AG04449 (cell line): Measurements from ENCODE around the gene VAC14.

Experiments used
- CTCF ChIA-PET: fragments of 350-600 bp; formaldehyde crosslinking; extraction: SDS; loops from one replicate; lab custom pipeline; 2021; ENCODE audit warnings: antibody characterized with exemption; lab: Yijun Ruan, JAX
- POLR2A ChIA-PET: fragments of 400-600, 350-600 bp; formaldehyde crosslinking; extraction: SDS; loops from one replicate; lab custom pipeline; 2020; ENCODE audit warnings: antibody characterized with exemption, inconsistent platforms; lab: Yijun Ruan, JAX
- DNase-seq: peaks from one replicate; pipeline ENCODE4 v3.0.0-alpha.2; 2010; ENCODE audit warnings: low read depth, low spot score
- H3K4me3 ChIP-seq: 2 replicates; pipeline ENCODE4 v1.5.1; 2011; ENCODE audit warnings: low read depth, mild to moderate bottlenecking, control low read depth, low read length
- TF ChIP-seq, protein P1 (sequence below): IDR thresholded peaks from one replicate; pipeline ENCODE4 v1.5.1; 2011; ENCODE audit warnings: mild to moderate bottlenecking, moderate library complexity, low read length, control low read depth, inconsistent platforms; ENCODE audit not compliant: insufficient read depth; ENCODE audit errors: missing control alignments

Gene VAC14

DNA sequence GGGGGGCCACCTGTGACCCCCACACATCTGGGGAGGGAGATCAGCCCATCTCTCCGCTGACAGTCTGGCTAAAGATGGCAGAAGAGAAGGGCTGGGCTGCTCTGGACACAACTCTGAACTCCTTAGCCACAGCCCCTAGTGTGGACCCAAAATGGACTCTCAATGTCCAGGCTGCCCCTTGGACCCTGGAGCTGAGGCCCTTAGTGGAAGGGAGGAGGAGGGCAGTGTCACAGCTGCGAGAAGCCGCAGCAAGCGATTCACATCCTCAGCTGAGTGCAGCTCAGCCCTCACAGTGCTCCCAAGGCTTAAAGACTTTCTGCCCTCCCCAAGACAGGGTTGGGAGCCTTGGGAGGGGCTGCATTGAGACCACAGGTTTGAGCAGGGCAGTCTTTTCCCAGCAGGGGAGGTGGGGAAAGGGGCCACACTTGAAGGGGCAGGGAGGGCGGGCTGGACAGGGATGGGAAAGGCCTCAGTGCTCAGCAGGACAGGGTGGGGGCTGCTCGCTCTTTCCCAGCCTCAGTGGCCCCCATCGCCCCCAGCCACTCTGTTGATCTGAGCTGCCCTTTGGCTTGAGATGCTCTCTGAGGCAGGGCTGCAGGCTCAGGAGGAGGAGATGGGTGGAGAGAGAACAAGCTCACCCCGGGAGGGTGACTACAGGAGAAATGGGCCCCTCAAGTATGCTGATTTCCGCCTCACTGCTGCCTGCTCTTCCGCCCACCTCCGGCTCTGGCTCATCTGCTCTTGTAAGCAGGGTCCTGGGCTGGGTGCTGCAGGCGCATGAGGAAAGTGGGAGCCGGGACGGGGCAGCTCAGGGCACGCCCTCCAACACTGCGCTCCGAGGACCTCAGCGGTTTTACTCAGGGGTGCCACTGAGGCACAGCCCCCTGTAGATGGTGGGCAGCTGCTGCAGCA is 64.2 kb downstream of the VAC14 start:
- H3K4me3 ChIP-seq, result no peak overlapping the region
- TF ChIP-seq, protein P1, sequence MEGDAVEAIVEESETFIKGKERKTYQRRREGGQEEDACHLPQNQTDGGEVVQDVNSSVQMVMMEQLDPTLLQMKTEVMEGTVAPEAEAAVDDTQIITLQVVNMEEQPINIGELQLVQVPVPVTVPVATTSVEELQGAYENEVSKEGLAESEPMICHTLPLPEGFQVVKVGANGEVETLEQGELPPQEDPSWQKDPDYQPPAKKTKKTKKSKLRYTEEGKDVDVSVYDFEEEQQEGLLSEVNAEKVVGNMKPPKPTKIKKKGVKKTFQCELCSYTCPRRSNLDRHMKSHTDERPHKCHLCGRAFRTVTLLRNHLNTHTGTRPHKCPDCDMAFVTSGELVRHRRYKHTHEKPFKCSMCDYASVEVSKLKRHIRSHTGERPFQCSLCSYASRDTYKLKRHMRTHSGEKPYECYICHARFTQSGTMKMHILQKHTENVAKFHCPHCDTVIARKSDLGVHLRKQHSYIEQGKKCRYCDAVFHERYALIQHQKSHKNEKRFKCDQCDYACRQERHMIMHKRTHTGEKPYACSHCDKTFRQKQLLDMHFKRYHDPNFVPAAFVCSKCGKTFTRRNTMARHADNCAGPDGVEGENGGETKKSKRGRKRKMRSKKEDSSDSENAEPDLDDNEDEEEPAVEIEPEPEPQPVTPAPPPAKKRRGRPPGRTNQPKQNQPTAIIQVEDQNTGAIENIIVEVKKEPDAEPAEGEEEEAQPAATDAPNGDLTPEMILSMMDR, result no peak
- CTCF ChIA-PET, result interaction anchor here (0.7 to 3.9 kb wide), 12 partner anchors 9 to 57 kb away, joined by 3 to 18 read pairs (median 10); partner anchors contain the start of gene MTSS2
- DNase-seq, result no peak
- POLR2A ChIA-PET, result interaction anchor here (0.8 to 1.5 kb wide), 3 partner anchors 14 to 34 kb away, joined by 3 to 4 read pairs (median 3); no protein-coding TSS in a partner anchor

DNA sequence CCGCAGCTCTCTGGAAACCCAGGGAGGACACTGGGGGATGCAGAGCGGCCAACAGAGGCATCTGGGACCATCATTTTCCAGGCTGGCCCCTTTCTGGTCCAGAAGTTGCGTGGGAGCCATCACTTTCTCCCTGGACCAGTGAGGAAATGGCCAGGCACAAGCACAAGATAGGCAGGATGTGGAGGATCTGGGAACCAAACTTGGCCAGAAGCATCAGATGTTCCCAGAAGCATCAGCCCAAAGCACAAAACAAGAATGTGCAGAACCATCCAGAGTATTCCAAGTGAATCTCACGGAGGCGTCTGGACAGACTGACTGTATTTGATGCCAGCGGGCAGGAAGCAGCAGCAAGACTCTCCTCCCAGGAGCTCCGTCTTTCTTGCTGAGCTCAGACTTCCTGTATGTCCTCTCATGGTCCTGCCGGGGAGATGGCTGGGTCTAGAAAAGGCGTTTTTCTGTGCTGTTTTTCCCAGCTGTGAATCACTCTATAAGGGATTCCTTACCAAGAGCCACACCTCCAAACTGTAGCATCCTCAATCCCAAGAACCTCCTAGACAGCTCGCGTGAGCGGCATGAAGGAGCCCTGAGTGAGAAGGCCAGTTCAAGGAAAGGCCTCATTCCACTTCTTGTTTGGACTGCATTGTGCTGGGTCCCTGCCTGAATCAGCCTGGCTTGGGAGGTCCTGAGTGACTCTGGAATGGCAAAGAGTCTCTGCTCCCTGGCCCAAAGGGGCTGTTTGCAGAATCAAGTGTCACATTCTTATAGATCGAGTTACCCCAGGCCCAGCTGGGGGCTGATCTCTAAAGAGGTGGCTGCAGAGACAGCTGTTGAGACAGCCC is 65.6 kb downstream of the VAC14 start:
- TF ChIP-seq, protein P1, result no peak
- H3K4me3 ChIP-seq, result no peak overlapping the region
- POLR2A ChIA-PET, result interaction anchor here (0.6 to 1.4 kb wide), 3 partner anchors 26 to 49 kb away, joined by 3 to 4 read pairs (median 3); partner anchors contain the start of gene MTSS2
- CTCF ChIA-PET, result interaction anchor here (0.8 to 2.1 kb wide), 11 partner anchors 8 to 83 kb away, joined by 3 to 7 read pairs (median 3); no protein-coding TSS in a partner anchor
- DNase-seq, result no peak

DNA sequence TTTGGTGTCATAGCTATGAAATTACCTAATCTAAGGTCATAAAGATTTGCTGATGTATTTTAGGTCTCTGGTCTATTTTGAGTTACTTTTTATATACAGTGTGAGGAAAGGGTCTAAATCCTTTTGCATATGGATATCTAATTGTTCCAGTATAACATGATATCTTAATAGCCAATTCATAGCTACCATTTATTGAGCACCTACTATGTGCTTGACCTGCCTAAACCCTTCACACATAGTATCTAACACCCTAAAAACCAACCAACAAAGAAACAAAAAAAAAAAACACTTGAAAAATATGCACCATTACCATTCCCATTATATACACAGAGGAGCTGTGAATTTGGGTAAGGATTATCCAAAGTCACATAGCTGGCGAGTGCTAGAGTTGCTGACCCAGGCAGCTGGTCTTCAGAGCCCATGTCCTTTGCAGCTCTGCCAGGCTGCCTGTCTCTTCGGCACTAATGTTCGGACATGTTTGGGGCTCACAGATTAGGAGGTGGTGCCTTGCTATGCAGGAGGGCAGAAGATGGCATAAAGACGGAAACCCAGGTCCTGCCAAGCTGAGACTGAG is 66.3 kb downstream of the VAC14 start:
- ChIA-PET CTCF (interaction anchor here (0.8 to 2.1 kb wide), 9 partner anchors 8 to 83 kb away, joined by 3 to 7 read pairs (median 3); no protein-coding TSS in a partner anchor), POLR2A (interaction anchor here (1.4 kb wide), 1 partner anchor 49 kb away, joined by 4 read pairs; the partner anchor contains the start of gene MTSS2)
- TF ChIP-seq, protein P1, result no peak
- no peak overlapping the region for H3K4me3 ChIP-seq
- no peak for DNase-seq

DNA sequence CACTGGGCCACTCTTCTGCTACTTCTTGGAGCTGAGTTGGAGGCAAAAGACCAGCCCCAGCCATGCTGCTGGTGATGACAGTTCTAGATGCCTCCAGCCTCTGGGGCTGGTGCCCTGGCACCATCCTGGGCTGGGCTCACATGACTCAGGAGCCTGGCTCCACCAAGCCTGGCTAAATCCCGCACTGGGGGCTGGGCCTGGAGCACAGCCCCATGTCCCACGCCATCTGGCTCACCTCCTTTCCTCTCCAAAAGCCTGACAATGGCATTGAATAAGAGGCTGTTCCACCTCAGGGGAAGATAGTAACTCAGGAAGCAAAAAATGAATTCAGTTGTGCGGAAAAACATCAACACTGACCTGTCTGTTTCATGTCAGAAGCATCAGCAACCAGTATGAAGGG is 70.0 kb downstream of the VAC14 start:
- ChIA-PET CTCF (no interaction called here), POLR2A (no interaction called here)
- no peak overlapping the region for H3K4me3 ChIP-seq
- DNase-seq, result no peak
- TF ChIP-seq, protein P1, result no peak

DNA sequence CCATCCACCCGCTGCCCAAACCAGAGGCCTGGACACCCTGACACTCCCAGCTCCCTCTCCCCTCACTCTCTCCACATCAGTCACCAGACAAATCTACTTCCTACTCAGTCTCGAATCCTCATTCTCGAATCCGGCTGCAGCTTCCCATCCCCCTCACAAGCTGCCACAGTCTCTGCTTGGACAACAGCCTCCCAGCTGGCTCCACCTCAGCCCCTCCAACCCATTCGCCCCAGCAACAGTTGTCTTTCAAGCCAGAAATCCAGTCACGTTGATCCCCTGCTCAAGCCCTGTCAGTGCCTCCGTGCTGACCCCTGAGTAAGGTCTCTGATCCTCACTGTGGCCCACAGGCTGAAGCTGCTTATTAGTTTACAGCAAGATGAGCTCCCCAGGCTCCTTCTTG is 70.9 kb downstream of the VAC14 start:
- DNase-seq, result no peak
- TF ChIP-seq, protein P1, result no peak
- H3K4me3 ChIP-seq, result no peak overlapping the region
- CTCF ChIA-PET, result no interaction called here
- POLR2A ChIA-PET, result no interaction called here
